ENCODE measurements around the gene ADCYAP1R1.

Gene ADCYAP1R1

GRCh38 chr7:31114593-31115343 is 62.7 kb downstream of the ADCYAP1R1 start:
- no peak overlapping the region for H3K4me2 ChIP-seq

GRCh38 chr7:31116615-31117014 is 64.5 kb downstream of the ADCYAP1R1 start:
- Histone ChIP-seq H3K27ac (no peak overlapping the region), H3K4me2 (no peak overlapping the region), H3K27me3 (ENCODE audit: insufficient read depth, low read depth) (no peaks in the 10 kb centered on the region), H3K4me1 (ENCODE audit: low read depth, poor library complexity, severe bottlenecking) (no peaks in the 10 kb centered on the region), H3K4me3 (IDR thresholded peaks at IDR 0.05; ENCODE audit: insufficient read depth, low read depth, low read length) (no peak overlapping the region), H3K36me3 (ENCODE audit: insufficient read depth) (no peaks in the 10 kb centered on the region), H3K79me2 (ENCODE audit: insufficient read depth, low read depth) (no peaks in the 10 kb centered on the region), H2AFZ (ENCODE audit: low read depth) (no peak overlapping the region), H3K9ac (no peak overlapping the region), H4K20me1 (ENCODE audit: insufficient read depth) (no peaks in the 10 kb centered on the region)
- TF ChIP-seq, protein P1, sequence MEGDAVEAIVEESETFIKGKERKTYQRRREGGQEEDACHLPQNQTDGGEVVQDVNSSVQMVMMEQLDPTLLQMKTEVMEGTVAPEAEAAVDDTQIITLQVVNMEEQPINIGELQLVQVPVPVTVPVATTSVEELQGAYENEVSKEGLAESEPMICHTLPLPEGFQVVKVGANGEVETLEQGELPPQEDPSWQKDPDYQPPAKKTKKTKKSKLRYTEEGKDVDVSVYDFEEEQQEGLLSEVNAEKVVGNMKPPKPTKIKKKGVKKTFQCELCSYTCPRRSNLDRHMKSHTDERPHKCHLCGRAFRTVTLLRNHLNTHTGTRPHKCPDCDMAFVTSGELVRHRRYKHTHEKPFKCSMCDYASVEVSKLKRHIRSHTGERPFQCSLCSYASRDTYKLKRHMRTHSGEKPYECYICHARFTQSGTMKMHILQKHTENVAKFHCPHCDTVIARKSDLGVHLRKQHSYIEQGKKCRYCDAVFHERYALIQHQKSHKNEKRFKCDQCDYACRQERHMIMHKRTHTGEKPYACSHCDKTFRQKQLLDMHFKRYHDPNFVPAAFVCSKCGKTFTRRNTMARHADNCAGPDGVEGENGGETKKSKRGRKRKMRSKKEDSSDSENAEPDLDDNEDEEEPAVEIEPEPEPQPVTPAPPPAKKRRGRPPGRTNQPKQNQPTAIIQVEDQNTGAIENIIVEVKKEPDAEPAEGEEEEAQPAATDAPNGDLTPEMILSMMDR (conservative IDR thresholded peaks at IDR 0.05; ENCODE audit: low read depth, low read length) = no peak

More at GRCh38 chr7:31114593-31115343, 62.7 kb downstream of the ADCYAP1R1 start:
- no peaks in the 10 kb centered on the region for H3K4me1 ChIP-seq (ENCODE audit: low read depth, poor library complexity, severe bottlenecking)
- H3K9ac ChIP-seq = no peak overlapping the region
- no peak overlapping the region for H2AFZ ChIP-seq (ENCODE audit: low read depth)
- no peaks in the 10 kb centered on the region for H3K36me3 ChIP-seq (ENCODE audit: insufficient read depth)
- no peaks in the 10 kb centered on the region for H3K79me2 ChIP-seq (ENCODE audit: insufficient read depth, low read depth)
- no peak overlapping the region for H3K4me3 ChIP-seq (IDR thresholded peaks at IDR 0.05; ENCODE audit: insufficient read depth, low read depth, low read length)
- no peaks in the 10 kb centered on the region for H4K20me1 ChIP-seq (ENCODE audit: insufficient read depth)
- H3K27ac ChIP-seq = no peak overlapping the region
- no peaks in the 10 kb centered on the region for H3K27me3 ChIP-seq (ENCODE audit: insufficient read depth, low read depth)
- TF ChIP-seq, protein P1 (conservative IDR thresholded peaks at IDR 0.05; ENCODE audit: low read depth, low read length) = no peak

GRCh38 chr7:31119249-31119648 is 67.1 kb downstream of the ADCYAP1R1 start:
- H3K4me3 ChIP-seq (IDR thresholded peaks at IDR 0.05; ENCODE audit: insufficient read depth, low read depth, low read length) = no peak overlapping the region
- H3K79me2 ChIP-seq (ENCODE audit: insufficient read depth, low read depth) = no peaks in the 10 kb centered on the region
- H3K4me1 ChIP-seq (ENCODE audit: low read depth, poor library complexity, severe bottlenecking) = no peaks in the 10 kb centered on the region
- no peak overlapping the region for H2AFZ ChIP-seq (ENCODE audit: low read depth)
- no peak overlapping the region for H3K4me2 ChIP-seq
- no peak overlapping the region for H3K9ac ChIP-seq
- no peaks in the 10 kb centered on the region for H3K27me3 ChIP-seq (ENCODE audit: insufficient read depth, low read depth)
- no peak overlapping the region for H3K27ac ChIP-seq
- H3K36me3 ChIP-seq (ENCODE audit: insufficient read depth) = no peaks in the 10 kb centered on the region
- TF ChIP-seq, protein P1 (conservative IDR thresholded peaks at IDR 0.05; ENCODE audit: low read depth, low read length) = no peak
- no peaks in the 10 kb centered on the region for H4K20me1 ChIP-seq (ENCODE audit: insufficient read depth)

GRCh38 chr7:31120800-31121513 is 68.8 kb downstream of the ADCYAP1R1 start:
- H3K4me2 ChIP-seq = no peak overlapping the region
- H4K20me1 ChIP-seq (ENCODE audit: insufficient read depth) = no peaks in the 10 kb centered on the region
- H3K4me3 ChIP-seq (IDR thresholded peaks at IDR 0.05; ENCODE audit: insufficient read depth, low read depth, low read length) = no peak overlapping the region

More at GRCh38 chr7:31120800-31121513, 68.8 kb downstream of the ADCYAP1R1 start:
- Histone ChIP-seq H3K9ac (no peak overlapping the region), H3K27ac (no peak overlapping the region), H3K79me2 (ENCODE audit: insufficient read depth, low read depth) (no peaks in the 10 kb centered on the region), H3K27me3 (ENCODE audit: insufficient read depth, low read depth) (no peaks in the 10 kb centered on the region), H3K4me1 (ENCODE audit: low read depth, poor library complexity, severe bottlenecking) (no peaks in the 10 kb centered on the region), H3K36me3 (ENCODE audit: insufficient read depth) (no peaks in the 10 kb centered on the region), H2AFZ (ENCODE audit: low read depth) (no peak overlapping the region)
- TF ChIP-seq, protein P1 (conservative IDR thresholded peaks at IDR 0.05; ENCODE audit: low read depth, low read length) = no peak
